Pulmonary artery endothelial cell (primary cell): ENCODE data around the gene TSPAN16. TPM values are rescaled to one million over a fixed set of nuclear protein-coding genes. Genes with fewer than 3 reads are reported as not detected.

ENCODE experiments used
- DNase-seq: peaks from one replicate; pipeline ENCODE4 v3.0.0-alpha.2; 2011; ENCODE audit warnings: low read depth, low spot score
- total RNA-seq: library from RNA; depleted of rRNA; stranded (reverse); fragments of >200 nt; gene quantifications from 2 replicates; pipeline ENCODE4 v1.2.3, GENCODE V29; 2014

Gene TSPAN16
- total RNA-seq, 1 donor from 2014 or later = not detected

DNA sequence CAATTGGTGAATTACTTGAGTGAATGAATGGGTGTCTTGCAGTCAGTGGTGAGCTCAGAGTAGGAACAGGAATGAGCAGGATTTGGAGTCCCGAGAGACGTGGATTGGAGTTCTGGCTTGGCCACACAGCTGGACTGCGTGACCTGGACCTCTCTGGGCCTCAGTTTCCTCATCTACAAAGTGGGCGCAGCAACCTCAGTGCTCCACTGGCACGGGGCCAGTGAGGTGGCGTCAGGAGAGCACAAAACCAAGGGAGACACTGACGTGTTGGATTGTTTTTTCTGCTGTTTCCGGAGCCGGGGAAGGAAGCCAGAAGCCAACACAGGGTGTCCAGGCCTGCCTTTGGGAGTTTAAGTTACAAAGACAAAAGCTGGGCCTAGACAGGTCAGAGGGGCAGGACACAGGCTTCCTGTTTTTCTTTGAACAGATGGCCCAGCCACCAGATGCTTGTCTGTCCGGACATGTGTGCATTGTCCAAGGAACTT is 27.1 kb upstream of the TSPAN16 start:
- peak; percentile 99 for DNase-seq

- DNase-seq = peak; percentile 68
Observed at GRCh38 chr19:11269408-11269807, 26.6 kb upstream of the TSPAN16 start.

DNA sequence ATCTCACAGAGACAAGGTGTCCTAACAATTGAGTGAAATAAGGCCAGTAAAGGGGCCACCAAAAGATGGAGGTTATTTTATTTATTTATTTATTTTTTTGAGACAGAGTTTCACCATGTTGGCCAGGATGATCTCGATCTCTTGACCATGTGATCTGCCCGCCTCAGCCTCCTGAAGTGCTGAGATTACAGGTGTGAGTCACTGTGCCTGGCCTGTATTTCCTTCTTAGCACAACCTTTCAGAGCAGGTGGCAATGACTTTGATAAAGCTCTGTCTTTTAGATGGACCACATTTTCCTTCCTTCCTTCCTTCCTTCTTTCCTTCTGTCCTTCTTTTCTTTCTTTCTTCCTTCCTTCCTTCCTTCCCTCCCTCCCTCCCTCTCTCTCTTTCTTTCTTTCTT is 22.7 kb upstream of the TSPAN16 start:
- DNase-seq = no peak

GRCh38 chr19:11273989-11274388 is 22.0 kb upstream of the TSPAN16 start:
- DNase-seq = no peak

DNA sequence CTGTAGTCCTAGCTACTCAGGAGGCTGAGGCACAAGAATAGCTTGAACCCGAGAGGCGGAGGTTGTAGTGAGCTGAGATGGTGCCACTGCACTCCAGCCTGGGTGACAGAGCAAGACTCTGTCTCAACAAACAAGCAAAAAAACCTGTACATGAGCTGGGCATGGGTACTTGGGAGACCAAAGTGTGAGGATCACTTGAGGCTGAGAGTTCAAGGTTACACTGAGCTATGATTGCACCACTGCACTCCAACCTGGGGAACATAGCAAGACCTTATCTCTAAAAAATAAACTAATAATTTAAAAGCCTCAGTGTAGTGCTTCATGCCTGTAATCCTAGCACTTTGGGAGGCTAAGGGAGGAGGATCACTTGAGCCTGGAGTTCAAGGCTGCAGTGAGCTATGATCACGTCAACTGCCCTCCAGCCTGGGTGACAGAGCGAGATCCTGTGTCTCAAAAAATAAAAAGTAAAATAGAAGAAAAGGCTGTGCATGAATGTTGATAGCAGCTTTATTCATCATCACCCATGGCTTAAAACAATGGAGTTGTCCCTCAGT is 21.4 kb upstream of the TSPAN16 start:
- no peak for DNase-seq

DNA sequence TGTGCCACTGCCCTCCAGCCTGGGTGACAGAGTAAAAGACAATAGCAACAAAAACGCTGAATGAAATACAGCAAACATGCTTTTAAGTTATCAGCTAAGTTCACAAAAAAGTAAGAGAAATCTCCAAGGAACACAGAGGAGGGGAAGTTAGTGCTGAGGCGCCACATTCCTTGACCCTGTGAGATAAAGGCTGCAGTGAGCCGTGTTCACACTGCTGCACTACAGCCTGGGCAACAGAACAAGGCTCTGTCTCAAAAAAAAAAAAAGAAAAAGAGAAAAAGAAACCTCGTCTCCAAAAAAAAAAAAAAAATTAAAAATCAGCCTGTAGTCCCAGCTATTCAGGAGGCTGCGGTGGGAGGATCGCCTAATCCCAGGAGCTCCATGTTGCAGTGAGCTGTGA is 17.3 kb upstream of the TSPAN16 start:
- DNase-seq = no peak

- DNase-seq = no peak
Observed at GRCh38 chr19:11279505-11280236, 16.3 kb upstream of the TSPAN16 start.

DNA sequence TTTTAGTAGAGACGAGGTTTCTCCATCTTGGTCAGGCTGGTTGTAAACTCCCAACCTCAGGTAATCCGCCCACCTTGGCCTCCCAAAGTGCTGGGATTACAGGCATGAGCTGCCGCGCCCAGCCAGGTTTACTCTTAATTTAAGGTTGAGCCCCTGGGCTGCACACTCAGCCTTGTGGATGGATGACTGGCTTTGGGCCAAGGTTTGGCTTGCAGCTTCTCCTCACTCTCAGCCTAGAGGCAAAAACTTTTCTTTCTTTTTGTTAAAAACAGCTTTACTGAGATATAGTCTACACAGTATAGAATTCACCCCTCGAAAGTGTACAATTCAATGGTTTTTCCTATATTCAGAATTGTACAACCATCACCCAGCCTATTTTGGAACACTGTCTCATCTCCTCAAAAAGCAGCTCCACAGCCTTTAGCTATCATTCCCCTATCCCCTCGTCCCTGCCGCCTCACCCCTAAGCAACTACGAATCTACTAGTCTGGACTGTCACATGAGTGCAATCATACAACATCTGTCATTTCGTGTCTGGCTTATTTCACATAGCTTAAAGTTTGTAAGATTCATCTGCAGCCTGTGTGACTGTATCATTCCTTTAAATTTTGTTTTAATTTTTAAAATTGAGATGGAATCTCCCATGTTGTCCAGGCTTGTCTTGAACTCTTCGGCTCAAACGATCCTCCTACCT is 14.5 kb upstream of the TSPAN16 start:
- no peak for DNase-seq

DNA sequence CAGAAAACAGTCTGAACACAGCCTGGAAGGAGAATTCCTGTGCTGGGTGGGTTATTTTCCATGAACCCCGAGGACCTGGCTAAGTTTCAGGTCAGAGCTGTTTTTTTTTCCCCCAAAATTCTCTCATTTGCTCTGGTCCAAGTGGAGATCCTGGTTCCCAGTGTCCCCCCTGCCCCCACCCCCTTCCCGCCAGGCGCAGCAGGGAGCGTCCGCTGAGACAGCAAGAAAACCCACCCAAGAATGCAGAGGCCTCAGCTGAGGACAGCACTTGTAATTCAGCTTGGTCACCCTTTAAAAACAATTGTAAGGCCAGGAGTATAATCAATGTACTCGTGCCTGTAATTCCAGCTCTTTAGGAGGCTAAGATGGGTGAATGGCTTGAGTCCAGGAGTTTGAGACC is 11.4 kb upstream of the TSPAN16 start:
- no peak for DNase-seq

- DNase-seq = peak; percentile 36
Observed at GRCh38 chr19:11286312-11286974, 9.5 kb upstream of the TSPAN16 start.

- no peak for DNase-seq
Observed at GRCh38 chr19:11288349-11288748, 7.6 kb upstream of the TSPAN16 start.

DNA sequence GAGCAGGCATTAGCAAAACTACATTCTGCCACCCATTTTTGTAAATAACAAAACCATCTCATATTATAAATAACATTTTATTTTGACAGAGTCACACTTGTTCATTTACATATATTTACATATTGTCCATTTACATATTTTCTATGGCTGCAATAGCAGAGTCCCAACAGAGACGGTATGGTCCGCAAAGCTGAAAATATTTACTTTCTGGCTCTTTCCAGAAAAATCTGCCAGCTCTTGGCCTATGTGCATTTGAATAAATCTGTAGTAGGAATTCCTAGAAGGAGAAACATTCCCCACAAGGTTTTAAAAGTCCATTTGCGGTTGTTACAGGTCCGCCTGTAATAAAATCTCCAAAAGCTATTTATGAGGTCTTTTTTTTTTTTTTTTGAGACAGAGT is 5.7 kb upstream of the TSPAN16 start:
- DNase-seq = no peak

DNA sequence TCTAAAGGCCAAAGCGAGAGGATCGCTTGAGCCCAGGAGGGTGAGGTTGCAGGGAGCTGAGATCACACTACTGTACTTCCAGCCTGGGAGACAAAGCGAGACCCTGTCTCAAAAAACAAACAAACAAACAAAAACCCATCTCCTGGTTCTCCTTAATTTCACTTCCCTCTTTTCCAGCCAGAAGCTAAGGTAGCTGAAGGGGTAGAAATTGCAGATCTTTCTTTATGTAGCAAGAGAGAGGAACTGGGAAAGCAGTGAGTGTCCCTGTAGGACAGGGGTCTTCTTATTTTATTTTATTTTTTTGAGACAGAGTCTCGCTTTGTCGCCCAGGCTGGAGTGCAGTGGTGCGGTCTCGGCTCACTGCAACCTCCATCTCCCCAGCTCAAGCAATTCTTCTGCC is 4.5 kb upstream of the TSPAN16 start:
- DNase-seq = no peak

DNA sequence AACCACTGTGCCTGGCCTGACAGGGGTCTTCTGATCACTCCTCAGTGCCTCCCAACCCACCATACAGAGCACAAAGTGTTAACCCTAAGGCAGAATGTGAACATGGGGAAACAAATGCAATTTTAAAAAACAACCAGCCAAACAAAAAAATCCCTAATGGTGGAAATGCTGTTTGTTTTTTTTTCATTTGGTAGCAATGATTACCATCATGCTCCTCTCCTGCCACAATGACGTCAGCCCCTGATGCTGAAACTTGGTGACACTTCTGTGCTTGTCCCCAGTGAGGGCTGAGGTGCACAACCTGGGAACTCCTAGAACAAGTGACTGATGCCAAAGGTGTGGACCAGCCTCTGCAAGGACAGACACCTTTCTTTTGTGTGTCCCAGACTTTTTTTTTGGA is 4.0 kb upstream of the TSPAN16 start:
- no peak for DNase-seq

DNA sequence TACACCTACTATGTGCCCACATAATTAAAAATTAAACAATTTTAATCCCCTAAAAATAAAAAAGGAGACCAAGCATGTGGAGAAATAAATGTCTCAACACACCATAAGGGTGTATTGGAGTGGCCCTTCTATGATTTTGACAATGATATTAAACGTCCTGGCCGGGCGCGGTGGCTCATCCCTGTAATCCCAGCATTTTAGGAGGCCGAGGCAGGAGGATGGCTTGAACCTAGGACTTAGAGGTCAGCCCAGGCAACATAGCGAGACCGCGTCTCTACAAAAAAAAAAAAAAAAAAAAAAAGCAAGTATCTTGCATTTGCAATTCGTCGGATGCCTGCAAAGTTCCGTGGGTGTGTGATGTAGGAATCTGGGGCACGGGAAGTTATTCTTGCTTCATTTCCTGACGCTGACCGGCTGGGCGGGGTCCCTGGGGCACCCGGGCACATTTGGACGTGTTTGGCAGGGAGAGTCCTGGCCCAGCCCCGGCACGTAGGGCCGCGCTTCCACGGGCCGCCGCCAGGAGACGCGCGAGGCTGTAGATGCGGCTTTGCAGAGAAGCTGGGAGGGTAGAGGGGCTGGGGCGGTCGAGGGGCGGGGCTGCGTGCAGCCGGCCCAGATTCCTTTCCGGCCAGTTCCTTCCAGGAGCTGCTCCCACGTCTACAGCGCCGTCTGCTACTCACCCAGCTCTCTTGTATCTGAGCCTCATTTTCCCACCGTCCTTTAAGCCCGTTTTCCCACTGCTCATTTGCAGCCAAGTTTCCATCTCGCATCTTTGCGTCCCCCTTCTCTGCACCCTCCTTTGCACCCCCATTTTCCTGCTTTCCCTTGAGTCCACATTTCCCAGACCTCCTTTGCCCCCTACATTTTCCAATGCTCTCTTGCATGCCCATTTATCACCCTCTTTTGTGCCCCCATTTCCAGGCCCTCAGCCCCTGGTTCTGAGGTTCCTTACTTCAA is 2.2 kb upstream of the TSPAN16 start:
- DNase-seq = peak; percentile 68

DNA sequence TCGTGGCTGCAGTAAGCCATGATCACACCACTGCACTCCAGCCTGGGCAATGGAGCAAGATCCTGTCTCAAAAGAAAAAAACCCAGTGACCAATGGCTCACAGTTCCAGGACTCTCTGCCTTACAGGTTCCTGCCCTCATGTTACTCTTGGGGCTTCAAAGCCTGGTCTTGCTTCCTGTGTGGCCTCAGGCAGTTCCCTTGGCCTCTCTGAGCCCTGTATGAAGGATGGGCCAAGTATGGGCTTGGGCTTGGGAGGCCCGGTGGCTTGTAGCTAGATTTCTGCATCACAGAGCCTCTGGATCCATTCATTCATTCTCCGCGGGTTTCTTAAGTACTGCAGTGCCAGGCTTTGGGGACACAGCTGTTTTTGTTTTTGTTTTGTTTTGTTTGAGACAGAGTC is 780 bp upstream of the TSPAN16 start:
- DNase-seq = no peak

GRCh38 chr19:11296264-11296663 is 304 bp downstream of the TSPAN16 start:
- no peak for DNase-seq

DNA sequence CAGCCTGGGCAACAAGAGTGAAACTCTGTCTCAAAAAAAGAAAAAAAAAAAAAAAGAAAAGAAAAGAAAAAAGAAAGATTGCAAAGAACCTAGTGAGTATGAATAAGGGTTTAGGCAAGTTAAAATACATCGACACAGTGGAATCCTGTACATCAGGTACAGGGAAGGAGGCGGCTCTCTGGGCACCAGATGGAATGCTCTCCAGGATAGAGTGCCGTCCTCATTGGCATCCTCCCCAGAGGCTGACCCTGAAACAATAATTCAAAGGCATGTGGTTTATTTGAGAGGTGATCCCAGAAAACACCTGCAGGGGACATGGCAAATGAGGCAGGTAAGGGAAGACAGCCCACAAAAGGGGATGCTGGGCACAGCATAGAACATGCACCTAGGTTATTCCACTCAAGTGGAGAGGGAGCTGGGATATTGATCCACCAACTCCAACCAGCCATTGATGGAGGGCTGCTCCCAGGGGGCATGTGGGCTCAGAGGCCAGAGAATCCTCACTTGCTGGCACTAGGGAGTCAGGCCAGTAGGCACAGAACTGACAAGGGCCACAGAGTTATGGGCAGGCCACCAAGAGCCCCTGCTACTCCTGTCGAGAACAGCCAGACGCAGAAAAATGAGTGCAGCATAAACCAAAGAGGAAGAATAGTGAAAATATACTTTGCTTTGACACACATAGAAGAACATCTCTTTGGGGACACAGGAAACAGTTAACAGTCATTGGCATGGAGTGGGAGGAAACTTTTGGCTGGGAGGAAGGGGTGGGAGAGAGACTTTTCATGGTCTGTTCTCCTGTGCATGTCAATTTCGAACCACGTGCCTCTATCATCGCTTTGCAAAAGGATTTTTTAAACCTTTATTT is 4.2 kb downstream of the TSPAN16 start:
- no peak for DNase-seq

DNA sequence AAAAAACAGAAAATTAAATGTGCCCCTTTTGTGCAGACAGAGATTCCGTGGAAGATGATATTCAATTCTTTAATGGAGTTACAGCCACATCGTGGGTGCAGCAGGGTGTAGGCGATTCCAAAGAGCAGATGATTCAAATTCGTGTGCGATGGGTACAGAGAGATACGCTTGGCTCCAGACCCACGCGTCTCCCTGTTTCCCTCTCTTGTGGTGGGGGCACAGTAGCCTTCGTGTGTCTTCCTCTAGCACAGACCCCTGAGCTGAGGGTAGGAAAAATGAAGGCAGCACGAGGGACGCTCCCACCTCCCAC is 4.8 kb downstream of the TSPAN16 start:
- DNase-seq = no peak

GRCh38 chr19:11304936-11305335 is 9.0 kb downstream of the TSPAN16 start:
- no peak for DNase-seq
